ENCODE results near the gene AMBRA1. TPM values are rescaled to one million over a fixed set of nuclear protein-coding genes. Genes with fewer than 3 reads are reported as not detected.
A peak's percentile ranks its signal among the peaks of the same experiment; 100 is the strongest.

The AMBRA1 gene
- total RNA-seq, 1 donor from 2014 or later, result 29.4 TPM

DNA sequence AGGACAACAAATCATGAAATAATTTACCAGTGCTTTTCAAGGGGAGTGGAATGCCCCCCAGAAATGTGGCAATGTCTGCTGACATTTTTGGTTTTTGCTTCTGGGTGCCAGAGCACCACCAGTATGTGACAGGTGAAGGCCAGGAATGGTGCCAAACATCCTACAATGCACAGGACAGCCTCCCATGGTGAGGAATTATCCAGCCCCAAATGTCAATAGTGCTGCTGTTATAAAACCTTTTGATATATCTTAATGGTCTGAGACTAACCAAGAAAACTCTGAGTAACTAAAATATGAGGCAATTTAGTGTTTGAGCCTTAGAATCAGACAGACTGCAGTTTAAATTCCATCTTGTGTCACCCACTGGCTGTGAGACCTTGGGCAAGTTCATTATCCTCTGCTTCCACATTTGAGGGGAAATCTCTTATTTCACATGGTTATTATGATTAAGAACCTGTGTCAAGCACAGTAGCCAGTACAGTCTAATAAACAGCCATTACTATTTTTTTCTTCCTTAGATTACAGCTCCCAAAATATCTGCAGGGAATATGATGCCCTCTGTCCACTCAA is 69.5 kb downstream of the AMBRA1 start:
- DNase-seq (ENCODE audit: low read depth), result no peak

GRCh38 chr11:46523290-46523689 is 70.5 kb downstream of the AMBRA1 start:
- Histone ChIP-seq H3K79me2 (ENCODE audit: insufficient read depth, low read length) (peaks cover 82% of the 10 kb centered on the region), H3K27ac (ENCODE audit: low read depth, low read length) (no peak overlapping the region), H3K4me1 (ENCODE audit: insufficient read depth, low read length) (peaks cover 19% of the 10 kb centered on the region), H3K9me3 (ENCODE audit: insufficient read depth, low read depth, low read length) (no peaks in the 10 kb centered on the region), H3K27me3 (ENCODE audit: insufficient read depth, low read length) (no peaks in the 10 kb centered on the region), H3K4me2 (ENCODE audit: low read length) (no peak overlapping the region), H3K9ac (ENCODE audit: low read length) (no peak overlapping the region), H2AFZ (ENCODE audit: low read depth, low read length) (no peak overlapping the region), H3K36me3 (ENCODE audit: insufficient read depth, low read length) (no peaks in the 10 kb centered on the region), H3K4me3 (ENCODE audit: insufficient read depth, low read depth, low read length) (no peak overlapping the region), H4K20me1 (ENCODE audit: insufficient read depth, low read length) (peaks cover 66% of the 10 kb centered on the region)
- H3K27me3 Mint-ChIP-seq (ENCODE audit: low read depth, unreplicated experiment), result no peaks in the 10 kb centered on the region
- TF ChIP-seq, protein P1, sequence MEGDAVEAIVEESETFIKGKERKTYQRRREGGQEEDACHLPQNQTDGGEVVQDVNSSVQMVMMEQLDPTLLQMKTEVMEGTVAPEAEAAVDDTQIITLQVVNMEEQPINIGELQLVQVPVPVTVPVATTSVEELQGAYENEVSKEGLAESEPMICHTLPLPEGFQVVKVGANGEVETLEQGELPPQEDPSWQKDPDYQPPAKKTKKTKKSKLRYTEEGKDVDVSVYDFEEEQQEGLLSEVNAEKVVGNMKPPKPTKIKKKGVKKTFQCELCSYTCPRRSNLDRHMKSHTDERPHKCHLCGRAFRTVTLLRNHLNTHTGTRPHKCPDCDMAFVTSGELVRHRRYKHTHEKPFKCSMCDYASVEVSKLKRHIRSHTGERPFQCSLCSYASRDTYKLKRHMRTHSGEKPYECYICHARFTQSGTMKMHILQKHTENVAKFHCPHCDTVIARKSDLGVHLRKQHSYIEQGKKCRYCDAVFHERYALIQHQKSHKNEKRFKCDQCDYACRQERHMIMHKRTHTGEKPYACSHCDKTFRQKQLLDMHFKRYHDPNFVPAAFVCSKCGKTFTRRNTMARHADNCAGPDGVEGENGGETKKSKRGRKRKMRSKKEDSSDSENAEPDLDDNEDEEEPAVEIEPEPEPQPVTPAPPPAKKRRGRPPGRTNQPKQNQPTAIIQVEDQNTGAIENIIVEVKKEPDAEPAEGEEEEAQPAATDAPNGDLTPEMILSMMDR (IDR thresholded peaks at IDR 0.05; ENCODE audit: insufficient read depth, low read depth, low read length), result no peak
- peaks cover 31% of the 10 kb centered on the region for H3K4me1 Mint-ChIP-seq (ENCODE audit: low read depth, unreplicated experiment)
- FAIRE-seq (no peak), DNase-seq (ENCODE audit: low read depth) (no peak)
- H3K4me3 Mint-ChIP-seq (ENCODE audit: unreplicated experiment), result no peak overlapping the region
- H3K9me3 Mint-ChIP-seq (ENCODE audit: unreplicated experiment), result no peaks in the 10 kb centered on the region
- H3K36me3 Mint-ChIP-seq (ENCODE audit: low read depth, unreplicated experiment), result no peaks in the 10 kb centered on the region
- H3K27ac Mint-ChIP-seq (ENCODE audit: unreplicated experiment), result no peak overlapping the region

More for the DNA sequence above, 69.5 kb downstream of the AMBRA1 start:
- Mint-ChIP-seq H3K27ac (ENCODE audit: unreplicated experiment) (no peak overlapping the region), H3K27me3 (ENCODE audit: low read depth, unreplicated experiment) (no peaks in the 10 kb centered on the region), H3K4me3 (ENCODE audit: unreplicated experiment) (no peak overlapping the region), H3K4me1 (ENCODE audit: low read depth, unreplicated experiment) (peaks cover 31% of the 10 kb centered on the region), H3K36me3 (ENCODE audit: low read depth, unreplicated experiment) (no peaks in the 10 kb centered on the region), H3K9me3 (ENCODE audit: unreplicated experiment) (no peaks in the 10 kb centered on the region)
- H3K79me2 ChIP-seq (ENCODE audit: insufficient read depth, low read length), result peaks cover 83% of the 10 kb centered on the region
- no peaks in the 10 kb centered on the region for H3K36me3 ChIP-seq (ENCODE audit: insufficient read depth, low read length)
- TF ChIP-seq, protein P1 (IDR thresholded peaks at IDR 0.05; ENCODE audit: insufficient read depth, low read depth, low read length), result no peak
- TF ChIP-seq EZH2 (IDR thresholded peaks at IDR 0.05; ENCODE audit: insufficient read depth, low read length), result no peak
- H4K20me1 ChIP-seq (ENCODE audit: insufficient read depth, low read length), result peaks cover 76% of the 10 kb centered on the region
- H3K4me1 ChIP-seq (ENCODE audit: insufficient read depth, low read length), result peaks cover 19% of the 10 kb centered on the region
- H3K9ac ChIP-seq (ENCODE audit: low read length), result no peak overlapping the region
- H3K9me3 ChIP-seq (ENCODE audit: insufficient read depth, low read depth, low read length), result no peaks in the 10 kb centered on the region
- H3K4me3 ChIP-seq (ENCODE audit: insufficient read depth, low read depth, low read length), result no peak overlapping the region
- no peak overlapping the region for H3K27ac ChIP-seq (ENCODE audit: low read depth, low read length)
- H3K4me2 ChIP-seq (ENCODE audit: low read length), result no peak overlapping the region
- no peak for FAIRE-seq
- no peaks in the 10 kb centered on the region for H3K27me3 ChIP-seq (ENCODE audit: insufficient read depth, low read length)
- H2AFZ ChIP-seq (ENCODE audit: low read depth, low read length), result no peak overlapping the region

DNA sequence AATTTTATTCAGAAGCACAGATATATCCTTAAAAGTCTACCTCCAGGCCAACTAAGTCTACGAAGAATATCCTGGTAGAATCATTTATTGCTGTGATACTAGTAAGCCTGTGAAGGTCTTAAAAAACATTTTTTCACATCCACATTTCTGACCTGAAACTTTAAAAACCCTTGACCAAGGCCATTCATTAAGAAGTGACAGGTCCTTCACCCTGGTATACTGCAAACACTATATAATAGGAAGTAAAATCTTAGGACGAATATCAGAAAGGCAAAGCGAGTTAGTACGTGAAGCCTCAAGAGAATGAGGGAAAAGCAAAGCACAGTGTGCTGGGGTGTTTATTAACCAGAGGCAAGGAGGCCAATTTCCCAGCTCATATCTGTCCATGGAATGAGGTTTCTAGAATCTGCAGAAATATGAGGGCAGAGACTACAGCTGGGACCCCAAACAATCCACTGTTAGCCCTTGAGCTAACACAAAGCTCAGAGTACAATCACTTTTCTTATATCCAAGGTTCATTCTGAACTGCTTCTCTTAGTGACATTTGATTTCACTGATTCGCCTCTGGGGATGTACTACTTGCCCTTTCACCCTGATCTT is 71.0 kb downstream of the AMBRA1 start:
- Histone ChIP-seq H3K36me3 (ENCODE audit: insufficient read depth, low read length) (no peaks in the 10 kb centered on the region), H3K4me1 (ENCODE audit: insufficient read depth, low read length) (peaks cover 19% of the 10 kb centered on the region), H3K79me2 (ENCODE audit: insufficient read depth, low read length) (peaks cover 79% of the 10 kb centered on the region), H3K9ac (ENCODE audit: low read length) (no peak overlapping the region), H3K4me3 (ENCODE audit: insufficient read depth, low read depth, low read length) (no peak overlapping the region), H3K9me3 (ENCODE audit: insufficient read depth, low read depth, low read length) (no peaks in the 10 kb centered on the region), H3K27me3 (ENCODE audit: insufficient read depth, low read length) (no peaks in the 10 kb centered on the region), H2AFZ (ENCODE audit: low read depth, low read length) (no peak overlapping the region), H3K4me2 (ENCODE audit: low read length) (no peak overlapping the region), H3K27ac (ENCODE audit: low read depth, low read length) (no peak overlapping the region), H4K20me1 (ENCODE audit: insufficient read depth, low read length) (peaks cover 62% of the 10 kb centered on the region)
- Mint-ChIP-seq H3K4me3 (ENCODE audit: unreplicated experiment) (peak overlapping the region; percentile 30), H3K9me3 (ENCODE audit: unreplicated experiment) (no peaks in the 10 kb centered on the region), H3K27ac (ENCODE audit: unreplicated experiment) (peak overlapping the region; percentile 73), H3K4me1 (ENCODE audit: low read depth, unreplicated experiment) (peaks cover 31% of the 10 kb centered on the region), H3K27me3 (ENCODE audit: low read depth, unreplicated experiment) (no peaks in the 10 kb centered on the region), H3K36me3 (ENCODE audit: low read depth, unreplicated experiment) (no peaks in the 10 kb centered on the region)
- no peak for DNase-seq (ENCODE audit: low read depth)
- FAIRE-seq, result no peak
- TF ChIP-seq EZH2 (IDR thresholded peaks at IDR 0.05; ENCODE audit: insufficient read depth, low read length), result no peak
- TF ChIP-seq, protein P1 (IDR thresholded peaks at IDR 0.05; ENCODE audit: insufficient read depth, low read depth, low read length), result no peak
